NCI-H1048 (cell line): ENCODE data around the gene EFNA5.
"Not testable (repeated sequence)": the region's sequence is repeated elsewhere in the genome, so short reads cannot be mapped to it uniquely, and the experiment has no call there.

ENCODE experiments used
- DNase-seq: peaks from one replicate; lab custom pipeline; 2025; lab: John Stamatoyannopoulos, UW

The EFNA5 gene

DNA sequence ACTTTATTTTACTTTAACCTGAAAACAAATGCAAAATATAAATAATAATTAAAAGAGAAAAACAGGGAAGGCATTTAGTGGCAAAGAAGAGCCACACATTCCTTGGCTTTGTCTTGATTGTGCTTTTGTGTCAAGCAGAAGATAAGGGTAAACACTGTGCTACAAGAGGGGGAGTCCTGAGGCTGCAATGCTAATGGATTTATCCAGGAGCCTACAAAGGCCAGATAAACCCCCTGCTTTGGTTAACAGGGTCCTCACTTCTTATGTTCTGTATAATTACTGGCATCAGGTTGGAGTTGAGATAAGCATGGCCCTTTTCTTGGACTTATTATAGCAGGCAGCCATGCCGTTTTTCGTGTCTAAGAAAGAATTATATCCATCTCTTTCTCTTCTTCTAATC lies 302.8 kb downstream of the EFNA5 start:
- DNase-seq = no peak

DNA sequence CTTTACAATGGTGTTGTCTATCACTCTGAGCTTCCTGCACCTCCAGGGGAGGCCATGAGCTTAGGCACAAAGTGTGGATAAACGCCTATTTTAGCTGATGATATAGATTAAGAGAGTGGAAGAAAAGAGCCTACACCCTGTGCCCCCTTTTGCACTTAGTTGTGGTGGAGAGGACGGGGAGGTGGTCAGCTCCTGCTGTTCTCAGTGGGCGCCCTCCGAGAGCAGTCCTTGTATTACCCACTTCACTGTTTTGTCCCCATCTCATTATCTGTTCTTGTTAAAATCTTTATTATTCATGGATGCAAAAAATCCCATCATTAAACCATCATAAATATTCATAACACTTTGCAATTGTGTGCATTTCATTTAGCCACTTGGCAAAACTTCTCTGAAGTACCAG lies 303.3 kb downstream of the EFNA5 start:
- no peak for DNase-seq

DNA sequence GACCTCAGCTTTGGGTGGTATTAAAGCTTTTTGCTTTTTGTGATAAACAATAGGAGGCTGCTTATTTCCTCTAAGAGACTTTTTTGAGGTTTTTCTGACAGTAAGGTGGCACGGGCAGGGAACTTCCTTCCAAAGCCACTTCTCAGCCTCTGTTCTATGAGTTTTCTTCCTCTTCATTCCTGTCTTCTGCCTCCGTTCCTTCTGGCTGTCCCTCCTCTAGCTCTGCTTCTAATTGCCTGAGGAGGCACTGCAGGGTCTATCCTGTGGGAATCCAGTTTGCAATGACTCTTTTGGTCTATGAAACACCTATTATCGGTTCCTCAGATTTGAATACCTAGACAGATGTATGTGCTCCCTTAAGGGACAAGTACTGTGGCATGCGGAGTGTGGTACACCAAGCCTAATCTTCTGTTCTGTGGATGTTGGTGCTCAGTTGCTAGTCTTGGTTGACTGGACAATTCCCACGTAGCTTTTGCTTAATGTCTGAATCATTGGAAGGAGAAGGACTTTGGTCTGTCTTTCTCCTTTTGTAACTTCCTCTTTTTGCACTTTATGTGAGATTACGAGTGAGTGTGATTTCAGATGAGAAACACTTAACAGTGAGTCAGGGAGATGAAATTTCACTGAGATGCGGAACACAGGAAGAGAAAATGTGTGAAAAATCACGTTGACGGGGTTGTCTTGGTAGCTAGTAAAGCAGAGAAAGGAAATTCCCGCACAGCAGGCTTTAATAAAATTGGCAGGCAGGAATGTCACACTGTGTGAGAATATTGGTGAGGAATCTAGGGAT lies 305.2 kb downstream of the EFNA5 start:
- DNase-seq = no peak

DNA sequence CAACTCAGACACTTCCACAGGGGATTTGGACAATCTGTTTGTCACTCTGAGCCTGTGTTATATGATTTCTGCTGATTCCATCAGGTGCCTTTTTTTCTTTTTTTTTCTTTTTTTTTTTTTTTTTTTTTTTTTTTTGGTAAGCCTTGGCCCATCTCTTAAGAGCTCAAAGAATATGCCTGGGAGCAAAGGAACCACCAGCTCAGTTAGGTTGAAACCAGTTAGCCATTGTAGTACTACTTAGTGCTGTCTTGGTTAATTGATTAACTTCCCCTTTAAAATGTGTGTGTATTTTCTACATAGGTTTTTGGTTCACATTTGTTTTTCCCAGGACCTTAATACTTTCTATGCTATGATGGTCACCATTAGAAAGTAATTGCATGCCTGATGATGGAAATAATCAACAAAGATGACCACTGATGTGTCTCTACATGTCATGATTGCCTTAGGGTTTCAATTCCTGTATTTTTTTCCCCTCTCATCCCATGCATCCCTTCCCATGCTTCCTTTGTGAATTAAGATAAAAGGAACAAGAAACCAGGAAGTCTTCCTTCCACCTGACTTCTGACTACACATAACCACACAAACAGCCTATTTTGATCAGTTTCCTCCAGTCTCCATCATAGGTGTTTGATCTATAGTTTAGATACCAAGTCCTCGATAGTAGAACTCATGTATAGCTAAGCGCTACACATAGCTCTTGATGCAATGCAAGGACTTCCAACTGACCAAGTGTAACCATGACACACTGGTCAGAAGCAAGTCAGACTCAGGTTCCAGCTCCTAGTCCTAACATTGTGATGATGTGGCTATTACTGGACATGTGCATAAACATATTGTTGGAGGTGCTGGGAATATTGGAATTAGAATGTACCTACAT lies 306.1 kb downstream of the EFNA5 start:
- no peak for DNase-seq

DNA sequence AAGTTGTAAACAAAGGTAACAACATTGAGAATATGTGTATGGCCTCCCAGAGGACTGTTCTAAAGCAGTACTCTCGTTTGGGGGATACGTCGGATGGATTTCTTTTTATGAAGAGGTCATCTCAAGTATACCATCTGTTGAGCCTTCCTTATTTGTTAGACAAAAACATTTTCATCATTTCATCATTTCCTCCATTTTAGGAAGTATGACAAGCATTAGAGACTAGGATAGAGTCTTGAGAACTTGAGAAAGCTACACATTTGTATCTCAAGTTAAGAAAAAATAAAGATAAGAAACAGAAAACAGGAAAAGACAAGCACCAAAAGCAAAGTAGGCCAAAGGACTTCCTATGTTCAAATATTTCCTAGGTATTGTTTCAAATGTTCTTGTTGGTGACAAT lies 307.0 kb downstream of the EFNA5 start:
- no peak for DNase-seq

DNA sequence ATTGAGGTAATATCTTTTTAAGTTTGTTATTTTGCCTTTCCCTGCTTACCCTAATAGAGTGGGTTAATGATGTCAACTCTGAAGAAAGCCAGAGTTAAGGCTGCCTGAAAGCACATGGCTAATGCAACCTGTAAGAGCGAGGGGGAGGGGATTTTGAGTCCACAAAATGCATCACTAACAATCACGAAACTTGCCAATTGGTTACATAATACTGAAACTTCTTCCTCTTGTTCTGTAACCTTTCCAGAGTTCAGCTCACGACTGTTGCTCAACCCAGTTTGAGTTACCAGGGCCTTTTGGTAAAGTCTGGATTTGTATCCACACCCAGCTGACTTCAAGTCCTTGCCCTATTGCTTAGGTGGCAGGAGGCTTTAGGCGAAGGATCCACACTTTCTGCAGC lies 308.8 kb downstream of the EFNA5 start:
- DNase-seq = no peak

DNA sequence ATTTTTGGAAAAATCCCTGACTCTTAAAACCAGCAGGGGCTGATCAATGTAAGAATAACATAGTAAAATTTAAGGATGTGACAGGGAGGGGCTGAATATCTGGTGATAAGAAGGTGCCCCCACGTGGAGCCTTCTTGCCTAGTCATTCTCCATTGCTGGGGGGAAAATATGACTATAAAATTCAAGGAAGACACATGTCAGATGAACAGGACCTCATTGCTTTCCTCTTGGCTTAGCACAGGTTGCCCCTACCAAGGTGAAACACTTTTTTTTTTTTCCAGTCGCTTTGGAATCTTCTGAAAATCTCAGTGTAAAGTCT lies 310.9 kb downstream of the EFNA5 start:
- DNase-seq = no peak

DNA sequence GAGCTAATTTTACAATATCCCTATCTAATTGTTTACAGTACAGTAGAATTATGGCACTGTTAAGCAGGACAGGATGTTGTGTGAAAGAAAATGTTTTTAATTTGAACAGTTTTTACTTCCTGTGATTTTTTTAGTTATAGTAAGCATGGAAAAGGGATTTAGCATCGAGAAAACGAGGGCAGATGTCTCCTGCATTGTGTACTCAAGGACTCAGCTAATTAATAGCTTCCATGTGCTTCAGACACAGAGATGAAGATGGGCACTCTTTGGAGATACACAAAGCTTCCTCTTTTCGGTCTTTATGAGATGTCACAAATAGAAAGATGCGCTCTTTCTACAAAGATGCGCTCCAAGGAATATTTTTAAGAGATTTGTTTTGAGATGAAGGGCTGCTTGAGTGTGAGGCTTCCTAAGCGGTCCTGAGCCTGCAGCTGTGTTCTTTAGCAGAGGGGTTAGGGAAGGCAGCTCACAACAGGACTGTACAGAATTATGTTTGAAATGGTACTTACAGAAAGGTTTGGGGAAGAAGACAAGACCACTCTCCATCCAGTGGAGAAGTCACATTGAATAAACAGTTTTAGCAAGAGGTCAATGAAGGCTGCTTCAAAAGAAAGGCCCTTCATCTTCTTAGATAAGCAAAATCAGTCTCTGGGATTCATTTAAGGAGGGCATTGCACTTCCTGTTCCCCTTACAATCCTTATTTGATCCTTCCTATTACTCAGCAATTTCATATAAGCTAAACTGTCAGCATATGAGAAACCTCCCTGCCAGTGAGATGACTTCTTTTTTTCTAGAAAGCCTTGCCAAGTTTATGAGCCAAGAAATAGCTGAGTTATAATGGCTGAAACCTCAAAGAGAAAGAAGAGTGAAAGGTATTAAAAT lies 311.5 kb downstream of the EFNA5 start:
- DNase-seq = no peak

DNA sequence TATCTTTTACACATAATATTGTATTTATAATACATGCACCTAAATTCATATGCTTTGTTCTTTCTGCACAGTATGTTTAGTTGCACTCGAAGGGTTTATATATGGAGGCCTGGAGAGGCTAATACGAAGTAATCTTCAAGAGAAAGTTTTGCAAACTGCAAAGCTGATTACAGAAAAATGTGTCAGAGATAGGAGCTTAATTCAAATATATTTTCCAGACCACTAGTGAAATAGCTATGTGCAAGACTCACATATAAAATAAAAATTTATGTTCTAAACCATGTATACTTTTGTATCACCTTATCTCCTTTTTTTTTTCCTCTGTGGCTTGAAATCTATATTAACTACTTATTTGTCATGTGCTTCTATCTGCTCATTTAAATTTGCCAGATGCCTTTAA lies 313.8 kb downstream of the EFNA5 start:
- no peak for DNase-seq

DNA sequence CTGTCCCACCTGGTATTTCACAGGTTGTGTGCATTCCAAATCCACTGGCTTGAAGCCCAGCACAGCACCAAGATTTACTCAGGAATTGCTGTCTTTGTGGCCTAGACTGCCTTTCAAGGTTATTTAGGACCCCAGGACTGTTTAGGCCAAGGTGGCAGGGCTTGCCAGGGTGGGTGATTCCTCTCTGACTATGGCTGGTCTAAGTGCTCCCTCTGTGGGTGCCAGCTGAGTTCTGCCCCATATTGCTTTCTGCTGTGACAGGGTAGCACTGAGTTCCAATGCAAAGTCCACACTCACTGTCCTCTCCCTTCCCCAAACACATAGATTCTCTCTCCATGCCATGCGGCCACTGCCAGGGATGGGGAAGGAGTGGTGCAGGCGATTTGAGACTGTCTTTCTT lies 318.2 kb downstream of the EFNA5 start:
- DNase-seq = no peak

DNA sequence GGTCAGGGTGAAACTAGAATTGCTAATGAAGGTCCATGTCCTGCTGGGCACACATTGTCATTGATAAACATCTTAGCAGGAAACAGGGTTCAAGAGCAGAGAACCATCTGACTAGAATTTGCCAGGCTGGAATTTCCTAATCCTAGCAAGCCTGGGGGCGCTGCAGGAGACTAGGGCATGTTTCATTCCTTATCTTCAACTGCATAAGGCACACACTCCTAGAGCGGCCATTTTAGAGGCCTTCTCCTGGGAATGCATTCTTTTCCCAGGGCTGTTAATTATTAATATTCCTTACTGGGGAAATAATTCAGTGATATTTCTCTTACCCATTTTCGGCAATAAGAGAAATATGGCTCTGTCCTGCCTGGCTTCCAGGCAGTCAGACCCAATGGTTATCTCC lies 324.2 kb downstream of the EFNA5 start:
- DNase-seq = not testable (repeated sequence)

DNA sequence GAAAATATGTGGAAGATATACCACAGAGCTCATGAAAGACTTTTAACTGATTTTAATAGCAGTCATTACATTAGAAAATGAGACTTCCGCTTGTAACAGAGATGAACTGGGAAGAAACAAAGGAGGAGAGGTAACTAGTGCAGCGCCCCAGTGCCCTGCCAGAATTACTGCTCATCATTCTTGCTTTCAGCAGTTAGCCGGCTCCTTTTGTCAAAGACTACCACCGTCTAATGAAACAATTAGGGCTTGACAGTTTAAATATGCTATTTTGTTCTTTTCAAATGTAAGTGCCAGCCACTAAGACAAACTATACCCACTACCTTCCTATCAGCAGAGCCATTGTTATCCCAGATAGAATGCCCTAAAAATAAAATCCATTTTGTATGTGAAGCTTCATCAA lies 328.4 kb downstream of the EFNA5 start:
- no peak for DNase-seq

DNA sequence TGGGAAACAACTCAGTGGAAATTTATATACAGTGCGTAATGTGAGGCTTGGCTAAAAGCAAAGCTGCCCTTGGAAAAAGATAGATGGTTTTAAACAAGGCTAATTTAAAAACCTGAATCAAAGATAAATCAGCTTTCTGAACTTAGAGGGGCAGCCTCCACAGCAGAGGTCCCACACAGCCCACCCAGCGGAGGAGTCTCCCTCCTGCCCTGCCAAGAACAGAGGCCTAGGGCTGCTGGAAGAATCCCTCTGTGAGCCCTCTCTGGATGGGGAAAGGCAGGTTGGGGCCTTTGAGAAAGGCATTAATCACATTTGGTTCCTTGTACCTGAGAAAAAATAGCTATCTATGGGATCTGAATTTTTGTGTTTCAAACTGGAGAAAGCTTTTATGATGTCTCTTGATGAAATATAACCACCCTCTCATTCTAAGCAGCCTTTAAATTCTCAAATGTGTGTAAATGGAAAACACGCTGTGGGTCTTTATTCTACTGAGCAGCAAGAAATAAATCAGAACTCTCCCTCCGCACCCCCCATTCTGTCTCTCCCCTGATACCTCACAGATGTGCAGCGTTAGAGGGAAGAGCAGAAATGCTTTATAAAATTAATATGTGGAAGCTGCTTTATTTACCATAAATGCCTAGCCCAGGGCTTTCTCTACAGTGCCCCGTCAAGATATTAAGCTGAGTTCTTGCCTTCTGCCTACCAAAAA lies 329.2 kb downstream of the EFNA5 start:
- no peak for DNase-seq

DNA sequence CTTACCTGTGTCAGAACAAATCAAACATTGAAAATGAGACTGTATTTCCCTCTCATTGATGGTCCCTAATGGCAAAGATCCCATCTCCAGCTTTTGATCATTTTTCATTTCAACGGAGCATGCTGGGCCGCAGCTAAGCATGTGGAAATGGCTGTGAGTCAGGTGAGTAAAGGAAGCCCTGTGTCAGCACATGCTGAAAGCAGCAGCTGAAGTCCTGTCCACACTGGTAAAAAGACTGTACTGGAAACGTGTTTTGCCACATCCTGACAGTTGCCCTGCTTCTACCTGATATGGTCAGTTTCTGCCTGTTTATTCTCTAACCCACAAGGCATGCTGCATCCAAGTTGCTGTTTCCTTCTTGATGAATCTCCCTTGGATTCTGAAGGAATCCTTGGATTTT lies 330.1 kb downstream of the EFNA5 start:
- DNase-seq = no peak

DNA sequence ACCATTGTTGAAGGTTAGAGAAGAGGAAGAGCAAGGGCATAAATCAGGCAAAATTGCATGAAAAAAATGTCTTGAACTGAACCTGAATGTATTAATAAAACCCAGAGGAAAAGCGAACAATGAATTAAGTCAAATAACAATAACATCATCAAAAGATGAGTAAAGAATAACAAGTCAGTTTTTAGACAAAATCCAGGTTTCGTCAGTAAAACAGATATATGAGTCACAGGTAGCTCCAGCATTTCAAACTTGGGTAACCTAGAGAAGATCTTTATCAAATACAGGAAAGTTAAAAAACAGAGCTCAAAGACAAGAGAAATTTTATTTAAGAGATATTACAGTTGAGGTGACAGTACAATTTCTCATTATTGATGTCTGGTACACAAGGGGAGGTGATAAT lies 332.4 kb downstream of the EFNA5 start:
- no peak for DNase-seq

DNA sequence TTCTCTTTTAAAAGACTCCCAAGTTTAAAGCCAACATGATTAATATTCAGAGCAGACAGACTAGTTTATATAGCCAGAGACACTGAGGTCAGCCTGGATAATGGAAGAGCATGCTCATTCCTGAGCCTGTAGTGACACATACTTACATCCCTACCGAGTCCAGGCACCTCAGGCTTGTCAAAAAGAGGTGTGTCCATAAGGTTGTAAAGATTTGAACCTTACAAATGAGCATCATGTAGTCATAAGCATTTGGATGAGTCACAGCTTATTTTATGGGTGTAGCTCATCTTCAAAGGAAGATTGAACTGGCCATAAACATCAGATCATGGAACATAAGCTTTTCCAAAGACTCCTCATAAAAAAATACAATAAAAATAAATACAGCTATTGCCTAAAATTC lies 333.5 kb downstream of the EFNA5 start:
- DNase-seq = no peak

DNA sequence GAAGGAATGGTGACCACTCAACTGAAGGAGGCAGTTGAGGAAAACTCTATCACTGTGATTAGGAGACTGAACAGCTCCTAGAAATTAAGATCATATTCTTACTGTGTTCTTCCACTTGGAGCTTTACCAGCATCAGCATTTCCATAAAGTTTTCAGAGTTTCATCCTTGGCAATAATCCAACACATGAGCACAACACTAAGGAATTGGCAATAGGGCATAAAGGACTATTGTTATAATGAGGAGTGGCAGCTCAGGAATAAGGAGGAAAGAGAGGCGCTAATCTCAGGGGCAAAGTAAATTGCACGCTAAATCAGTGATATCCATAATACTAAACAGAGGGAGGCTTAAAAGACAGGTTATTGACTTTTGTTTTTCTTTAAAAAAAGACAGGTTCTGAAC lies 338.9 kb downstream of the EFNA5 start:
- no peak for DNase-seq

DNA sequence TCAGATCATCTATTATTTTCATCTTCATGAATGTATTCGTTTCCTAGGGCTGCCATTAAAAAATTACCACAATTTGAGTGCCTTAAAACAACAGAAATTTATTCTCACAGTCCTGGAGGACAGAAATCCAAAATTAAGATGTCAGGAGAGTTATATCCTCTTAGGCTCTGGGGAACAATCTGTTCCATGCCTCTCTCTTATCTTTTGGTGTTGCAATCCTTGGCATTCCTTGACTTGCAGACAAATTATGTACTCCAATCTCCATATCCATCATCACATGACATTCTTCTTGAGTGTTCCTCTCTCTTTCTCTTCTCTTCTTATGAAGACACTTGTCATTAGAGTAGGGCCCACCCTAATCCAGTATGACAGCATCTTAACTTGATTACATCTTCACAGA lies 339.4 kb downstream of the EFNA5 start:
- DNase-seq = no peak

DNA sequence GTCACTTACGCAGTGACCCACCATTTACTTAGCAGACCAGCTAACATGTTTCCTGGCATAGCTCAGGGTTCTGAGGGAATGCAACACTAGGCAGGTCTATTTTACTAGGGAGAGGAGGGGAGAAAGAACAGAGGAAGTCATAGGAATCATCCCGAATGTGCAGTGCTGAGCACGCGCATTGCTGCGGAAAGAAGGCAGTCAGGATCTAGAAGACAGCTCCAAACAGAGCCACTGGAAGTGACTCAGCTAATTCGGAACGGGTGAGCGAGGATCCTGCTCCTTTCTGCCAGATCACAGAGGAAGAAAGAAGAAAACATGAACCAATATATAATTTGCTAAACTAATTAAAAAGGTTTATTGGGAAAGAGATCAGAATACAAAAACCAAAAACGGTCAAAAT lies 339.8 kb downstream of the EFNA5 start:
- DNase-seq = no peak

DNA sequence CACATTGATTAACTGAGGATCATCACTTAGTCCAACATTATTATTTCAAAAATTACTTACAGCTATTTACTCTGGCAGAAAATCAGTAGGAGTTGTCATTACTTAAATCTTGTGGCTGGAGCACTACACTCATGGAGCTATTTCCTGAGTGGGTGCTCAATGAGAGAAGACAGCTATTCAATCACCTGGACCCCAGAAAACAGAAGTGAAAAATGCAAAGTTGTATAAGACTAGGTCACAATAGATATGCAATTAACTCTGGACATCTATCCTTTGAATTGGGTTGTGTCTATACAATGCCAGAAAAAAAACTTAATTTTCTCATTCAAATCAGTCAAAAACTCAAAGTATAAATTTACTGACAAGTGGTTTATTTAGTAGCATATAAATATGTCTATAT lies 340.9 kb downstream of the EFNA5 start:
- no peak for DNase-seq
